22Rv1 (cell line): Measurements from ENCODE around the gene GPC5.

Source experiments
- CTCF ChIP-seq: fragments of 450-650 bp; IDR thresholded peaks from 2 replicates; pipeline ENCODE4 v1.5.1; 2017; ENCODE audit warnings: mild to moderate bottlenecking
- ZFX ChIP-seq: fragments of 450-650 bp; IDR thresholded peaks from 2 replicates; pipeline ENCODE4 v1.6.1; 2017; ENCODE audit warnings: antibody characterized with exemption, borderline replicate concordance

GRCh38 chr13:91493442-91493841, 95.0 kb downstream of the GPC5 start:
- TF ChIP-seq CTCF (no peak), ZFX (no peak)
